CD4-positive, alpha-beta T cell treated with Interleukin-17A for 4 hours (primary cell): ENCODE measurements around the gene ZP2.
"Not testable (repeated sequence)": the region's sequence is repeated elsewhere in the genome, so short reads cannot be mapped to it uniquely, and the experiment has no call there.

Source experiments
- DNase-seq: peaks from one replicate; pipeline ENCODE4 v3.0.0-alpha.2; 2020; ENCODE audit warnings: mixed read lengths

The ZP2 gene

GRCh38 chr16:21208446-21209230 is 2.7 kb downstream of the ZP2 start:
- no peak for DNase-seq

DNA sequence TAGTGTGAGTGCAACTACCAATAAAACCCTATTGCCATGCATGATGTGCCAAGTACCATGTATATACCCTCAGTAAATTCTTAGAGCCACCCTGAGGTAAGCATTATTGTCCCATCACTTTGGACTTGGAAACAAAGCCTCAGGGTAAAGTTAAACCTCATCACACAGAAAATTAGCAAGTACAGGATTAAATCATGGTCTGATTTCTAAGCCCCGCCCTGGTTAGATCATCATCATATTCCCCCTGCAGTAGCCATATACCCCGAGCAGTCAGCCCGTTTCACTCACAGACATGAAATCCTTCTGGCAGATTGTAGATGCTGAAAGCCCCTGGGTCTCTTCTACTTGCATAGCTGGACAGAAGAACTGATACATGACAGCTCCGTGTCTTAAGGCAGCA is 4.8 kb downstream of the ZP2 start:
- no peak for DNase-seq

- DNase-seq = no peak
Observed at GRCh38 chr16:21205303-21205702, 6.1 kb downstream of the ZP2 start.

- no peak for DNase-seq
Observed at GRCh38 chr16:21203155-21203797, 8.1 kb downstream of the ZP2 start.

- no peak for DNase-seq
Observed at GRCh38 chr16:21199607-21200218, 11.7 kb downstream of the ZP2 start.

GRCh38 chr16:21197621-21198020 is 13.8 kb downstream of the ZP2 start:
- DNase-seq = no peak

DNA sequence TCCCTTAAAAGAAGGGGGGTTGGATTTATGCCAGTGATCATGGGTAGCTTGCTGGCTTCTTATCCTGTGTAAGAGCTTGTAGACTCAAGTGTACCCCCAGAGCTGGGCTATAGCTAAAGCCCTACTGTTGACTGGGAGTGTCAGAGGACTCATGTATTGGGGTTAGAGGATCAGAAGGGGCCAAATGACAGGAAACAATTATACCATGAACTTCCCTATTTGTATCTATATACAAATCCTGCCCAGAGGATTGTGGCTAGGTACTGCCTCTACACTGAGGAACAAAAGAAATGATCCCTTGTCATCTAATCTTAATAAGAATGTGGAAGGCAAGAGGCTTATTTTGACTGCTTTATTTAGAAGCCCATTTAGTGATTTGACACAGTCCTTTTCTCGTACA is 14.3 kb downstream of the ZP2 start:
- no peak for DNase-seq

DNA sequence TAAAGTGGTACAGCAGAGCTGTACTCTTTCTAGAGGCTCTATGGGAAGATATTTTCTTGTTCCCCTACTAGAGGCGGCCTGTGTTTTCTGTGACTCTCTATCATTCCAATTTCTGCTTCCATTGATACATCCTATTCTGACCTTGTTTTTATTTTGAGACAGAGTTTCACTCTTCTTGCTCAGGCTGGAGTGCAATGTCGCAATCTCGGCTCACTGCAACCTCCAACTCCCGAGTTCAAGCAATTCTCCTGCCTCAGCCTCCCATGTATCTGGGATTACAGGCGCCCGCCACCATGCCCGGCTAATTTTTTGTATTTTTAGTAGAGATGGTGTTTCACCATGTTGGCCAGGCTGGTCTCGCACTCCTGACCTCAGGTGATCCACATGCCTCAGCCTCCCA is 16.0 kb downstream of the ZP2 start:
- DNase-seq = not testable (repeated sequence)

DNA sequence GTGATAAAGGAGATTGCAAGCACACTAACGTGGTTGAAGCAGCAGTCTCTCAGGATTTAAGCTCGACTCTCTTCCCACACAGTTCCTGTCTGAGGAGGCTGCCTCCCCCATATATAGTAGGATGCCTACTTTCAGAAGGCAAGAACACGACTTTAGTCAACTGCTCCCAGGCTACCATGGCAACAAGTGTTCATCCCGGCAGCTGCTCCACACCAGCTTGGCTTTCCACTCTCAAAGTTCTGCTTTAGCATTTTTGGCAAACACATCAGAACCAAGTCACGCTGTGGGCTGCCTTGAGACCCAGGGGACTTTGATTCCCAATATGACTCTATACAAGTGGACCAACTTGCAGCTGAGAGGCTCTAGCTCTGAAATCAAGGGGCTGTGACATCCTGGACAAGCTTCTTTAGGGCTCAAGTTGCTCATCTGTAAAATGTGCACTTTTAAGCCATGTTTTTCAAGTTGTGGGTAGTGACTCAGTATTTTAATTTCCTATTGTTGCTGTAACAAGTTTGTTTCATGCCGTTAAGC is 16.5 kb downstream of the ZP2 start:
- DNase-seq = no peak

DNA sequence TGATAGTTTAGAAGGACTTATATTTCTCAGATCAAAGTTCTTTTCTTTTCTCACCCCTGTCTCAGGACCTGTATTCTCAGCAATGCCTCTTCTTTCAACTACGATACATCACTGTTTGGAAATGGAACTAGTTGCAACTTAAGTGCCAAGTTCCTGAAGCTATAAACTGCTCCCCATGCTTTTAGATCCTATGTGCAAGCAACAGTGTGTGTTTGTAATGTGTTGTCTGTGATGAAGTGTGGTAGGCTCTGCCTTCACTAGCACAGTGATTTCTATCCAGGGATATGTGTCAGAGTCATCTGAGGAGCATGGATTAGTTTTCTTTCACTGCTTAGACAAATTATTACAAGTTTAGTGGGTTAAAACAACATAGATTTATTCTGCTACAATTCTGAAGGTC is 18.4 kb downstream of the ZP2 start:
- DNase-seq = no peak

DNA sequence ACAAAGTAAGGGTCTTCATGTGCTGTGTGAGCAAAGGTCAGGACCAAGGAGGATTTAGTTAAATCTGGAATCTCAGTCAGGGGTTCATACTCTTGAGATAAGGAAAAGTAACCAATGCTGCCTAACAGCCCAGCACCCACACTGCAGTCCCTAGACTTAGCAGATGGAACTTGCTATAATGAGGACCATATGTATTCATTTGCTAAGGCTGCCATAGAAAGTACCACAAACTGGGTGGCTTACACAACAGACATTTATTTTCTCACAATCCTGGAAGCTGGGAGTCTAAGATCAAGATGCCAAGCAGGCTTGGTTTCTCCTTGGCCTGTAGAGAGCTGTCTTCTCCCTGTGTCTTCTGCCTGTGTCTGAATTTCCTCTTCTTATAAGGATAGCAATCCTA is 20.8 kb downstream of the ZP2 start:
- no peak for DNase-seq

GRCh38 chr16:21190013-21190412 is 21.4 kb downstream of the ZP2 start:
- DNase-seq = no peak

- DNase-seq = no peak
Observed at GRCh38 chr16:21189311-21189710, 22.1 kb downstream of the ZP2 start.

DNA sequence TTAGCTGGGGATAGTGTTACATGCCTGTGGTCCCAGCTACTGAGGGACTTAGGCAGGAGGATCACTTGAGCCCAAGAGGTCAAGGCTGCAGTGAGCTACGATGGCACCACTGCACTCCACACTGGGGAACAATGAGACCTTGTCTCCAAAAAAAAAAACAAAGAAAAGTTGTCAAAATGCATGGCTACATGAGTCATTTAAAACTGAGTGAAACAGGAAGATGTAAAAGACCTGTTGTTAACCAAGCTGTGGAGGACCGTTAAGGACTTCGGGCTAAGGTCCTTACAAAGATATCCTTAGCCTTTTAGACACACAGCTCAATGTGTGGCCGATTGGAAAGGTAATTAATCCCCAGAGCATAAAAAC is 25.1 kb downstream of the ZP2 start:
- no peak for DNase-seq

DNA sequence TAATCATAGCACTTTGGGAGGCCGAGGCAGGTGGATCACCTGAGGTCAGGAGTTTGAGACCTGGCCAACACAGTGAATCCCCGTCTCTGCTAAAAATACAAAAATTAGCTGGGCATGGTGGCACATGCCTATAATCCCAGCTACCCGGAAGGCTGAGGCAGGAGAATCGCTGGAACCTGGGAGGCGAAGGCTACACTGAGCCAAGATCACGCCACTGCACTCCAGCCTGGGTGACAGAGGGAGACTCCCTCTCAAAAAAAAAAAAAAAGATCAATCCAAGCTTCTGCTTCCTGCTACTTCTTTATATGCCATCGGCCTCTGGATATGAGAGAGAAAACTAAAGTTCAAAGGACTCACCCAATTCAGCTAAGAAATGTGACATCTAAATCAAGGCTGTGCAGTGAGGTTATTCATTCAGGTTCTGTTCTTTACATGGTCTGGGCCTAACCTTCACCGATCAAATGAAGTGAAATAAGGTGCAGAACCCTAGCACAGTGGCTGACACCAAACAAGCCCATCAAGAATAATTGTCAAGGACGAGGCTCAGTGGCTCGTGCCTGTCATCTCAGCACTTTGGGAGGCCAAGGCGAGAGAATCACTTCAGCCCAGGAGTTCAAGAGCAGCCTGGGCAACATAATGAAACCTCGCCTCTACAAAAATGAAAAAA is 25.6 kb downstream of the ZP2 start:
- DNase-seq = no peak

- no peak for DNase-seq
Observed at GRCh38 chr16:21184834-21185233, 26.5 kb downstream of the ZP2 start.

DNA sequence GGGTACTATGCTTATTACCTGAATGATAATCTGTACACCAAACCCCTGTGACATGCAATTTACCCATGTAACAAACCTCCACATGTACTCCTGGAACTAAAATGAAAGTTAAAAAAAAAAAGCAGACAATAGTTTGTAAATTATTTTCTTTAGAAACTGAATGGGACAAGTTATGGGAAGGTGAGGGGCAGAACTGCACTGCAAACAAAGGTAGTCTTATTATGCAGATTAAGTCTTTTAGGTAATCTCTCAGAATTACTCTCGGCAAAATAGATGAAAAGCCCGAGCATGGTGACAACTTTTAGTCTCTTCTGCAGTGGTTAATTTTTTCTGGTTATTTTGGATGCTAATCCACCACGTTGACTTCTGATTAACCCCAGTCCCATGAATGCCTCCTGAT is 27.4 kb downstream of the ZP2 start:
- DNase-seq = no peak

DNA sequence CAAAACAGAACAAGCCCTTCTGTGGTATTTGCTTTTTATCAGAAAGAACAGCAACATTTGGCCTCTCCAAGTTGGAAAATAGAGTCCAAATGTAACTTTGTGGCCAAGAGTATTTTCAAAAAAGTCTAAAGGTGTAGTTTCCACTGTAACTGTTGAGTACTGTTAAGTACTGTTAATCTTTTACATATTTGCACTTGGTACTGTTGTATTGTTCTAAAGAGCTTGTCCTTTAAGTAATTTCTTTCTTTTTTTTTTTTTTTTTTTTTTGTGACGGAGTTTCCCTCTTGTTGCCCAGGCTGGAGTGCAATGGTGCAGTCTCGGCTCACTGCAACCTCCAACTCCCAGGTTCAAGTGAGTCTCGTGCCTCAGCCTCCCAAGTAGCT is 31.4 kb downstream of the ZP2 start:
- no peak for DNase-seq

GRCh38 chr16:21179126-21179982 is 32.0 kb downstream of the ZP2 start:
- no peak for DNase-seq

DNA sequence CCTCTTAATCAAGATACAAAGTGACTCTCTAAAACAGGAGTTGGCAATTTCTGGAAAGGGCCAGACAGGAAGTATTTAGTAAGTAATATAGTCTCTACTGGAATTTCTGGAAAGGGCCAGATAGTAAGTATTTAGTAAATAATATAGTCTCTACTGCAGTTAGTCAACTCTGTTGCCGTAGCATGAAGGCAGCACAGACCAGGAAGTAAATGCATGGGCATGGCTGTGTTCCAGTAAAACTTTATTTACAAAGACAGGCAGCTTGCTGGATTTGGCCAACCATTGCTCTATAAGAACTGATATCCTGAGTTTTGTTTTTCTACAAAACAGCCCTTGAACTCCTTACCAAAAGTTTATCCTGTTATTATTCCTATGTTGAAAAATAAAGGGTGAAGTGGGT is 36.0 kb downstream of the ZP2 start:
- DNase-seq = no peak

GRCh38 chr16:21172650-21173049 is 38.7 kb downstream of the ZP2 start:
- DNase-seq = no peak

DNA sequence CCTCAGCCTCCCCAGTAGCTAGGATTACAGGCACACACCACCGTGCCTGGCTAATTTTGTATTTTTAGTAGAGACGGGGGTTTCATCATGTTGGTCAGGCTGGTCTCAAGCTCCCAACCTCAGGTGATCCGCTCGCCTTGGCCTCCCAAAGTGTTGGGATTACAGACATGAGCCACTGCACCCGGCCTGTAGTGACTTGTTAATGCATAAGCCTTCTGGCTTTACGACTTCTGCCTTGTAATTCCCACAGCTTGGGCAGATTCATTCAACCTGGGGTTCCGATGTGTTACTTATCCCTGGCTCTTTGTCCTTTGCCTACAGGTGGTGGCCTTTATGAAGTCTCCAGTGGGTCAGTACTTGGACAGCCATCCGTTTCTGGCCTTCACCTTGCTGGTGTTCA is 41.3 kb downstream of the ZP2 start:
- not testable (repeated sequence) for DNase-seq
